ENCODE data around the gene PURA.

GRCh38 chr5:140115186-140115500, 1.2 kb downstream of the PURA start:
- TF ChIP-seq CTCF (IDR thresholded peaks at IDR 0.05) (no peak), POLR2AphosphoS5 (IDR thresholded peaks at IDR 0.05) (no peak)

Data from suprapubic skin (tissue), 3 donors.